Measurements from ENCODE around the gene STXBP5L. TPM values are rescaled to one million over a fixed set of nuclear protein-coding genes. Genes with fewer than 3 reads are reported as not detected.

Gene STXBP5L
- total and polyA plus RNA-seq, 12 donors: not detected

DNA sequence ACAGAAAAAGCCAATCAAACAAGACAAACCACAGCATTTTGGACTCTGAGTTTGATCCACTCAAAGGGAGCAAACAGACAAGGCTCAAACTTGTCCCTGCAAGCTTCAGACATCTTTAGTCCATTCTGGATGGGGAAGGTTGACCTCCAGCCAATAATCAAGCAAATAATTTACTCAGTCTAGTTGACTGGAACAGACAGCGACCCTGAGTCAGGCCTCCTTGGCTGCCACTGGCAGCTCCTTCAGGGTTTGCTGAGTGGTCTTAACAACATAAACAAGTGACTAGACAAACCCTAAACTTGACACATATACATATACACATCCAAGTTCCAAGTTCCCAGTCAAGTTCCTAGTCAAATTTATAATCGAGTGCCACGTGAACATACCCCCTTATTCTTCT lies 323.9 kb downstream of the STXBP5L start:
- intact Hi-C loops (cut with DNase I): no loop called here
- ATAC-seq: no peak
- WGBS, 2 donors: 76 to 82% methylated on average over 3 of the region's 3 CpGs

DNA sequence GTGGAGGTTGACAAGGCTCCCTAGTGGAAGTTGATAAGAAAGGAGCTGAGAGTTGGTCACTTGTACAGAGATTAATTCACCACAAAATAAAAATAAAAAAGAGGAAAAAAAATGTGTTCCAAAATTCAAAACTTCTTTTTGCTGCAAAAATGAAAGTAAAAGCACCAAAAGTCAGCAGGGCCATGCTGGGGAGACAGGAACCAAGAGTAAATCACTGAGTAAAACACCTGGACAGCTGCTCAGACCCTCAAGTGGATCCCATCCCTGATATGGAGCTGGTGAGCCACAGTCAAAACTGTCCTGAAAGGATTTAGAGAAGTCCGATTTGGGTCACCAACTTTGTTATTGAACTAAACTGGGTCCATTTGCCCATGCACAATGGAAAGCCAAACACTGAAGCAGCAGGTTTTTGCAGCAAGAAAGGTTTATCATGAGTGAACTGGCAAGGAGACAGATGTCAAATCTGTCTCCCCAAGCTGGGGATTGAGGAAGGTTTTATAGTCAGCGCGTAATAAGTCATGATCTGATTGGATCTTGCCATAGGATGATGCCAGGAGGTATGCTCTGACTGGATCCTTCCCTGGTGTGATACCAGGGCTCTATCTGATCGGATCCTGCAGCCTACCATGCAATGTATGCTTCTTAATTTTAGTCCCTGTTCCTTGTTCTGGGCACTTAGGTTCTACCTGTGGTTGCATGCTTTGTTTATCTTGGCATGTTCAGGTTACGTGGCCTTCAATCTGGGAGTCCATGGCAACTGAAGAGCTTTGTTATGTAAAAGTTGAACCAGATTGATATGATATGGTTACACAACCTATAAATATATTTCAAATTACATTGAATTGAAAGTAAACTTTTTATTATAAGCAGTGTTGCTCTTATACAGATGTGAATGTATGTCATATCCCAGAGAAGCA lies 324.6 kb downstream of the STXBP5L start:
- no peaks in the 10 kb centered on the region for H3K4me1 ChIP-seq
- no peaks in the 10 kb centered on the region for H3K36me3 ChIP-seq
- TF ChIP-seq, protein P1, sequence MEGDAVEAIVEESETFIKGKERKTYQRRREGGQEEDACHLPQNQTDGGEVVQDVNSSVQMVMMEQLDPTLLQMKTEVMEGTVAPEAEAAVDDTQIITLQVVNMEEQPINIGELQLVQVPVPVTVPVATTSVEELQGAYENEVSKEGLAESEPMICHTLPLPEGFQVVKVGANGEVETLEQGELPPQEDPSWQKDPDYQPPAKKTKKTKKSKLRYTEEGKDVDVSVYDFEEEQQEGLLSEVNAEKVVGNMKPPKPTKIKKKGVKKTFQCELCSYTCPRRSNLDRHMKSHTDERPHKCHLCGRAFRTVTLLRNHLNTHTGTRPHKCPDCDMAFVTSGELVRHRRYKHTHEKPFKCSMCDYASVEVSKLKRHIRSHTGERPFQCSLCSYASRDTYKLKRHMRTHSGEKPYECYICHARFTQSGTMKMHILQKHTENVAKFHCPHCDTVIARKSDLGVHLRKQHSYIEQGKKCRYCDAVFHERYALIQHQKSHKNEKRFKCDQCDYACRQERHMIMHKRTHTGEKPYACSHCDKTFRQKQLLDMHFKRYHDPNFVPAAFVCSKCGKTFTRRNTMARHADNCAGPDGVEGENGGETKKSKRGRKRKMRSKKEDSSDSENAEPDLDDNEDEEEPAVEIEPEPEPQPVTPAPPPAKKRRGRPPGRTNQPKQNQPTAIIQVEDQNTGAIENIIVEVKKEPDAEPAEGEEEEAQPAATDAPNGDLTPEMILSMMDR (IDR thresholded peaks at IDR 0.05): no peak
- no peak overlapping the region for H3K27ac ChIP-seq
- no peak overlapping the region for H3K4me3 ChIP-seq
- intact Hi-C loops (cut with DNase I): no loop called here
- 85 to 89% methylated on average over 5 of the region's 5 CpGs for WGBS, 2 donors
- DNase-seq (no peak), ATAC-seq (no peak)
- no peaks in the 10 kb centered on the region for H3K9me3 ChIP-seq
- H3K27me3 ChIP-seq: no peaks in the 10 kb centered on the region

More for the DNA sequence above, 323.9 kb downstream of the STXBP5L start:
- Histone ChIP-seq H3K27ac (no peak overlapping the region), H3K4me3 (no peak overlapping the region), H3K27me3 (no peaks in the 10 kb centered on the region), H3K9me3 (no peaks in the 10 kb centered on the region), H3K36me3 (no peaks in the 10 kb centered on the region), H3K4me1 (no peaks in the 10 kb centered on the region)
- DNase-seq: no peak
- TF ChIP-seq, protein P1 (IDR thresholded peaks at IDR 0.05): no peak

DNA sequence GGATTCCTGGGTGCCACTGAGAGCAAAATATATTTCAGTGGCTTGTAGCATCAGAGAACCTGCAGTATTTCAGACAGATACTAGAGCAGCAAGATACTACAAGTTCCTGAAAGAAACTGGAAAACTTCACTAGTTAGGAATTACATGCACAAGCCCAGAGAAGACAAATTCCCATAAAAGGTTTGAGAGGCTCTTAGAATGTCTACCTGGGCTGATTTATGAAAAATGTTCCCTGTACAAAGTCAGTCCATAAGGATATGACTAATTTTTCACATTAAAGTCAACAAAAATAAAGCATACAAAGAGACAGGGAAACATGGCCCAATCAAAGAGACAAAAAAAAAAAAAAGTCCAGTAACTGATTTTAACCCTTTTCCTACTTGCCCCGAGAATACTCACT lies 335.2 kb downstream of the STXBP5L start:
- WGBS, 2 donors: 78 to 91% methylated on average over 1 of the region's 1 CpG
- ATAC-seq: no peak
- Histone ChIP-seq H3K4me3 (no peak overlapping the region), H3K36me3 (no peaks in the 10 kb centered on the region), H3K4me1 (no peaks in the 10 kb centered on the region), H3K27ac (no peak overlapping the region), H3K27me3 (no peaks in the 10 kb centered on the region), H3K9me3 (peaks cover 0 to 14% (median 0%) of the 10 kb centered on the region in 11 donors)
- intact Hi-C loops (cut with DNase I): no loop called here
- TF ChIP-seq, protein P1 (IDR thresholded peaks at IDR 0.05): no peak
- no peak for DNase-seq

DNA sequence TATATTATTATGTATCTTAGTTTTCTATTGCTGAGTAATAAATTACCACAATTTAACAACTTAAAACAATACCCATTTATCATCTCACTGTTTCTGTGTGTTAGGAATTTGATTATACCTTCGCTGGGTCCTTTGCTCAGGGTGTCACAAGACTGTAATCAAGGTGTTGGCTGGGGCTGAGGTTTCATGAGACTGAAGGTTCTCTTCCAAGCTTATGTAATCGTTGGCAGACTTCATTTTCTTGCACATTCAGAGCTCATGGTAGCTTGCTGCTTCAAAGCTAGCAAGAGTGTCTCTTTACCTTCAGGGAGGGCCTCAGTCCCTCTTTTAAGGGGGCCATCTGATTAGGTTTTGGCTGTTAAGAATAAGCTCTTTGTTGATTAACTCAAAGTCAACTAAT lies 344.7 kb downstream of the STXBP5L start:
- Histone ChIP-seq H3K4me1 (no peaks in the 10 kb centered on the region), H3K27ac (no peak overlapping the region), H3K9me3 (peaks cover 0 to 12% (median 0%) of the 10 kb centered on the region in 11 donors), H3K27me3 (no peaks in the 10 kb centered on the region), H3K4me3 (no peak overlapping the region), H3K36me3 (no peaks in the 10 kb centered on the region)
- DNase-seq (no peak), ATAC-seq (no peak)
- WGBS, 2 donors: 47 to 64% methylated on average over 2 of the region's 2 CpGs
- intact Hi-C loops (cut with DNase I): no loop called here
- TF ChIP-seq, protein P1 (IDR thresholded peaks at IDR 0.05): no peak
